Sigmoid colon (tissue), 4 donors: ENCODE measurements around the gene DICER1.

Source experiments
- CTCF ChIP-seq, 4 experiments: fragments of 450-650 bp in 3 of 4; fragments of 200-600 bp in 1 of 4; IDR thresholded peaks; one replicate each; pipeline ENCODE4 v1.5.1; 2016 to 2019; ENCODE audit warnings: antibody characterized with exemption in 4 of 4, mild to moderate bottlenecking in 3 of 4, moderate library complexity in 2 of 4
- POLR2A ChIP-seq, 2 donors: fragments of 450-650 bp; IDR thresholded peaks; one replicate each; pipeline ENCODE4 v1.6.1; 2016; ENCODE audit warnings: antibody characterized with exemption in 2 of 2, mild to moderate bottlenecking in 2 of 2, moderate library complexity in 2 of 2
- POLR2AphosphoS5 ChIP-seq, 4 donors: sonication (generic); formaldehyde crosslinking; IDR thresholded peaks; one replicate each; pipeline ENCODE4 v1.6.1; 2017; ENCODE audit warnings: antibody characterized with exemption in 4 of 4

GRCh38 chr14:95066427-95066986 is 90.8 kb downstream of the DICER1 start:
- TF ChIP-seq CTCF (IDR thresholded peaks at IDR 0.05) (no peak), POLR2A (IDR thresholded peaks at IDR 0.05) (no peak), POLR2AphosphoS5 (IDR thresholded peaks at IDR 0.05) (no peak)
